Activated CD4-positive, alpha-beta T cell treated with anti-CD3 and anti-CD28 coated beads, Interleukin-2, amount 10 ng/mL, durations not matched to agents 7 days and 5 days (primary cell): ENCODE data around the gene PDE7B. TPM values are rescaled to one million over a fixed set of nuclear protein-coding genes. Genes with fewer than 3 reads are reported as not detected.

Experiments
- CTCF ChIA-PET: fragments of 350-600 bp; sonication (Branson Sonifier 250); formaldehyde crosslinking; loops from one replicate; lab custom pipeline; 2021; ENCODE audit warnings: antibody characterized with exemption; lab: Charles Lee
- POLR2A ChIA-PET: fragments of 350-600 bp; sonication (Branson Sonifier 250); formaldehyde crosslinking; loops from one replicate; lab custom pipeline; 2021; ENCODE audit warnings: antibody characterized with exemption; lab: Charles Lee
- DNase-seq: peaks from one replicate; pipeline ENCODE4 v3.0.0-alpha.2; 2020
- H3K27ac Mint-ChIP-seq: one replicate; pipeline ENCODE4 v1.8.0; 2021; ENCODE audit warnings: mild to moderate bottlenecking, moderate library complexity, mixed read lengths
- H3K27me3 Mint-ChIP-seq: one replicate; pipeline ENCODE4 v1.8.0; 2021; ENCODE audit warnings: mixed read lengths
- H3K36me3 Mint-ChIP-seq: one replicate; pipeline ENCODE4 v1.8.0; 2021; ENCODE audit warnings: low read depth, mixed read lengths
- H3K4me1 Mint-ChIP-seq: one replicate; pipeline ENCODE4 v1.8.0; 2021; ENCODE audit warnings: mixed read lengths
- H3K4me3 Mint-ChIP-seq: one replicate; pipeline ENCODE4 v1.8.0; 2021; ENCODE audit warnings: mild to moderate bottlenecking, moderate library complexity, mixed read lengths
- H3K9me3 Mint-ChIP-seq: one replicate; pipeline ENCODE4 v1.8.0; 2021; ENCODE audit warnings: mixed read lengths
- total RNA-seq, 2 experiments: library from RNA; stranded (reverse); gene quantifications; one replicate each; pipeline ENCODE4 v1.2.3, GENCODE V29; 2021

Gene PDE7B
- total RNA-seq, 2 experiments from 2014 or later = 0.57 to 1.2 TPM

- CTCF ChIA-PET = no interaction called here
- DNase-seq = no peak
- H3K36me3 Mint-ChIP-seq = no peaks in the 10 kb centered on the region
- no peak overlapping the region for H3K27ac Mint-ChIP-seq
- H3K9me3 Mint-ChIP-seq = no peaks in the 10 kb centered on the region
- POLR2A ChIA-PET = no interaction called here
- no peaks in the 10 kb centered on the region for H3K4me1 Mint-ChIP-seq
- no peaks in the 10 kb centered on the region for H3K27me3 Mint-ChIP-seq
- no peak overlapping the region for H3K4me3 Mint-ChIP-seq
Observed at GRCh38 chr6:135987226-135987625, 135.7 kb downstream of the PDE7B start.

GRCh38 chr6:135990439-135990838, 138.9 kb downstream of the PDE7B start:
- Mint-ChIP-seq H3K4me1 (no peaks in the 10 kb centered on the region), H3K27ac (no peak overlapping the region), H3K36me3 (no peaks in the 10 kb centered on the region), H3K27me3 (no peaks in the 10 kb centered on the region), H3K9me3 (no peaks in the 10 kb centered on the region), H3K4me3 (no peak overlapping the region)
- POLR2A ChIA-PET = no interaction called here
- CTCF ChIA-PET = no interaction called here
- no peak for DNase-seq

GRCh38 chr6:135990855-135991464, 139.5 kb downstream of the PDE7B start:
- Mint-ChIP-seq H3K27me3 (no peaks in the 10 kb centered on the region), H3K4me3 (no peak overlapping the region), H3K4me1 (no peaks in the 10 kb centered on the region), H3K36me3 (no peaks in the 10 kb centered on the region), H3K9me3 (no peaks in the 10 kb centered on the region), H3K27ac (no peak overlapping the region)
- DNase-seq = no peak
- ChIA-PET POLR2A (no interaction called here), CTCF (no interaction called here)

- H3K9me3 Mint-ChIP-seq = no peaks in the 10 kb centered on the region
- no peaks in the 10 kb centered on the region for H3K36me3 Mint-ChIP-seq
- DNase-seq = no peak
- CTCF ChIA-PET = no interaction called here
- H3K27ac Mint-ChIP-seq = no peak overlapping the region
- no peak overlapping the region for H3K4me3 Mint-ChIP-seq
- no peaks in the 10 kb centered on the region for H3K4me1 Mint-ChIP-seq
- no peaks in the 10 kb centered on the region for H3K27me3 Mint-ChIP-seq
- POLR2A ChIA-PET = no interaction called here
Observed at GRCh38 chr6:135992739-135993138, 141.2 kb downstream of the PDE7B start.

GRCh38 chr6:135993361-135993760, 141.9 kb downstream of the PDE7B start:
- no peak overlapping the region for H3K4me3 Mint-ChIP-seq
- POLR2A ChIA-PET = no interaction called here
- CTCF ChIA-PET = no interaction called here
- DNase-seq = no peak
- H3K27me3 Mint-ChIP-seq = no peaks in the 10 kb centered on the region
- H3K27ac Mint-ChIP-seq = no peak overlapping the region
- H3K36me3 Mint-ChIP-seq = no peaks in the 10 kb centered on the region
- H3K4me1 Mint-ChIP-seq = no peaks in the 10 kb centered on the region
- no peaks in the 10 kb centered on the region for H3K9me3 Mint-ChIP-seq

- H3K27ac Mint-ChIP-seq = no peak overlapping the region
- H3K27me3 Mint-ChIP-seq = no peaks in the 10 kb centered on the region
- H3K9me3 Mint-ChIP-seq = peaks cover 9% of the 10 kb centered on the region
- H3K4me3 Mint-ChIP-seq = no peak overlapping the region
- H3K36me3 Mint-ChIP-seq = no peaks in the 10 kb centered on the region
- POLR2A ChIA-PET = no interaction called here
- CTCF ChIA-PET = no interaction called here
- DNase-seq = no peak
- no peaks in the 10 kb centered on the region for H3K4me1 Mint-ChIP-seq
Observed at GRCh38 chr6:135994857-135995544, 143.5 kb downstream of the PDE7B start.

- CTCF ChIA-PET = no interaction called here
- POLR2A ChIA-PET = no interaction called here
- no peak overlapping the region for H3K27ac Mint-ChIP-seq
- H3K27me3 Mint-ChIP-seq = no peaks in the 10 kb centered on the region
- no peak for DNase-seq
- no peak overlapping the region for H3K4me3 Mint-ChIP-seq
- no peaks in the 10 kb centered on the region for H3K4me1 Mint-ChIP-seq
- no peaks in the 10 kb centered on the region for H3K36me3 Mint-ChIP-seq
- H3K9me3 Mint-ChIP-seq = peaks cover 13% of the 10 kb centered on the region
Observed at GRCh38 chr6:135995545-135995898, 144.0 kb downstream of the PDE7B start.

GRCh38 chr6:135996668-135997067, 145.2 kb downstream of the PDE7B start:
- Mint-ChIP-seq H3K27ac (no peak overlapping the region), H3K4me1 (no peaks in the 10 kb centered on the region), H3K4me3 (no peak overlapping the region), H3K36me3 (no peaks in the 10 kb centered on the region), H3K27me3 (no peaks in the 10 kb centered on the region), H3K9me3 (peaks cover 16% of the 10 kb centered on the region)
- ChIA-PET POLR2A (no interaction called here), CTCF (no interaction called here)
- no peak for DNase-seq

GRCh38 chr6:135999393-135999792, 147.9 kb downstream of the PDE7B start:
- Mint-ChIP-seq H3K4me1 (no peaks in the 10 kb centered on the region), H3K27me3 (no peaks in the 10 kb centered on the region), H3K4me3 (no peak overlapping the region), H3K9me3 (peaks cover 16% of the 10 kb centered on the region), H3K36me3 (no peaks in the 10 kb centered on the region), H3K27ac (no peak overlapping the region)
- no peak for DNase-seq
- POLR2A ChIA-PET = no interaction called here
- CTCF ChIA-PET = no interaction called here

- Mint-ChIP-seq H3K9me3 (no peaks in the 10 kb centered on the region), H3K4me1 (no peaks in the 10 kb centered on the region), H3K36me3 (no peaks in the 10 kb centered on the region), H3K4me3 (no peak overlapping the region), H3K27ac (no peak overlapping the region), H3K27me3 (no peaks in the 10 kb centered on the region)
- no peak for DNase-seq
- ChIA-PET CTCF (interaction anchor here (0.7 kb wide), 1 partner anchor 87 kb away, joined by 3 read pairs; no protein-coding TSS in a partner anchor), POLR2A (no interaction called here)
Observed at GRCh38 chr6:136007345-136007744, 155.8 kb downstream of the PDE7B start.

GRCh38 chr6:136011475-136011874, 160.0 kb downstream of the PDE7B start:
- POLR2A ChIA-PET = no interaction called here
- peaks cover 3% of the 10 kb centered on the region for H3K27me3 Mint-ChIP-seq
- H3K36me3 Mint-ChIP-seq = no peaks in the 10 kb centered on the region
- no peak for DNase-seq
- no peaks in the 10 kb centered on the region for H3K9me3 Mint-ChIP-seq
- no peak overlapping the region for H3K4me3 Mint-ChIP-seq
- CTCF ChIA-PET = no interaction called here
- no peaks in the 10 kb centered on the region for H3K4me1 Mint-ChIP-seq
- no peak overlapping the region for H3K27ac Mint-ChIP-seq

GRCh38 chr6:136012198-136012887, 160.8 kb downstream of the PDE7B start:
- no peak for DNase-seq
- Mint-ChIP-seq H3K27ac (no peak overlapping the region), H3K36me3 (no peaks in the 10 kb centered on the region), H3K4me3 (no peak overlapping the region), H3K9me3 (no peaks in the 10 kb centered on the region), H3K27me3 (peaks cover 3% of the 10 kb centered on the region), H3K4me1 (no peaks in the 10 kb centered on the region)
- POLR2A ChIA-PET = no interaction called here
- CTCF ChIA-PET = no interaction called here

- H3K27me3 Mint-ChIP-seq = peaks cover 3% of the 10 kb centered on the region
- POLR2A ChIA-PET = no interaction called here
Observed at GRCh38 chr6:136012943-136013342, 161.4 kb downstream of the PDE7B start.

More at GRCh38 chr6:136012943-136013342, 161.4 kb downstream of the PDE7B start:
- no peak overlapping the region for H3K4me3 Mint-ChIP-seq
- CTCF ChIA-PET = no interaction called here
- H3K4me1 Mint-ChIP-seq = no peaks in the 10 kb centered on the region
- DNase-seq = no peak
- H3K27ac Mint-ChIP-seq = no peak overlapping the region
- no peaks in the 10 kb centered on the region for H3K9me3 Mint-ChIP-seq
- no peaks in the 10 kb centered on the region for H3K36me3 Mint-ChIP-seq
